ENCODE results near the gene SLC12A7. TPM values are rescaled to one million over a fixed set of nuclear protein-coding genes. Genes with fewer than 3 reads are reported as not detected.

Gene SLC12A7
- total and polyA plus RNA-seq, 12 donors: 1.3 to 52.6 (median 24.4) TPM

GRCh38 chr5:1065143-1065750 is 46.6 kb downstream of the SLC12A7 start:
- TF ChIP-seq POLR2A (IDR thresholded peaks at IDR 0.05) (no peak), CTCF (IDR thresholded peaks at IDR 0.05) (no peak)
- H3K4me3 ChIP-seq: no peak overlapping the region
- H3K27me3 ChIP-seq: no peaks in the 10 kb centered on the region
- WGBS, 4 donors: 90 to 93% (median 92%) methylated on average over 6 to 26 of the region's 26 CpGs
- no peaks in the 10 kb centered on the region for H3K4me1 ChIP-seq (replicated peaks in 1 of 2)
- no peak for DNase-seq
- intact Hi-C loops (cut with DNase I): no loop called here
- H3K36me3 ChIP-seq (replicated peaks in 1 of 2): peaks cover 0 to 23% of the 10 kb centered on the region in 2 donors
- H3K27ac ChIP-seq: no peak overlapping the region
- no peaks in the 10 kb centered on the region for H3K9me3 ChIP-seq (replicated peaks in 1 of 3)

GRCh38 chr5:1064383-1065142 is 47.3 kb downstream of the SLC12A7 start:
- 87 to 91% (median 89%) methylated on average over 44 to 49 of the region's 49 CpGs for WGBS, 4 donors
- no peak overlapping the region for H3K27ac ChIP-seq
- no peak for TF ChIP-seq POLR2A (IDR thresholded peaks at IDR 0.05)
- no peak overlapping the region for H3K4me3 ChIP-seq
- no peaks in the 10 kb centered on the region for H3K9me3 ChIP-seq (replicated peaks in 1 of 3)
- H3K36me3 ChIP-seq (replicated peaks in 1 of 2): peaks cover 0 to 29% of the 10 kb centered on the region in 2 donors
- intact Hi-C loops (cut with DNase I): no loop called here
- no peak for DNase-seq
- H3K4me1 ChIP-seq (replicated peaks in 1 of 2): no peaks in the 10 kb centered on the region
- H3K27me3 ChIP-seq: no peaks in the 10 kb centered on the region

- no peaks in the 10 kb centered on the region for H3K27me3 ChIP-seq
- H3K36me3 ChIP-seq (replicated peaks in 1 of 2): peaks cover 0 to 36% of the 10 kb centered on the region in 2 donors
- intact Hi-C loops (cut with DNase I): no loop called here
- no peak for DNase-seq
- no peak for TF ChIP-seq POLR2A (IDR thresholded peaks at IDR 0.05)
- no peak for TF ChIP-seq CTCF (IDR thresholded peaks at IDR 0.05)
- H3K4me1 ChIP-seq (replicated peaks in 1 of 2): no peaks in the 10 kb centered on the region
- H3K27ac ChIP-seq: no peak overlapping the region
- H3K9me3 ChIP-seq (replicated peaks in 1 of 3): no peaks in the 10 kb centered on the region
- H3K4me3 ChIP-seq: no peak overlapping the region
- WGBS, 4 donors: 88 to 94% (median 92%) methylated on average over 5 to 56 of the region's 56 CpGs
Measured at GRCh38 chr5:1063661-1064382, 48.0 kb downstream of the SLC12A7 start.

GRCh38 chr5:1062761-1063568 is 48.9 kb downstream of the SLC12A7 start:
- Histone ChIP-seq H3K4me3 (no peak overlapping the region), H3K36me3 (replicated peaks in 1 of 2) (peaks cover 0 to 40% of the 10 kb centered on the region in 2 donors), H3K4me1 (replicated peaks in 1 of 2) (no peaks in the 10 kb centered on the region), H3K27ac (no peak overlapping the region), H3K27me3 (no peaks in the 10 kb centered on the region), H3K9me3 (replicated peaks in 1 of 3) (no peaks in the 10 kb centered on the region)
- TF ChIP-seq CTCF (IDR thresholded peaks at IDR 0.05): no peak
- TF ChIP-seq POLR2A (IDR thresholded peaks at IDR 0.05): no peak
- intact Hi-C loops (cut with DNase I): no loop called here
- WGBS, 4 donors: 93 to 94% (median 94%) methylated on average over 27 to 36 of the region's 36 CpGs
- DNase-seq: no peak
